Panc1 (cell line): ENCODE data around the gene CFAP97D1. TPM values are rescaled to one million over a fixed set of nuclear protein-coding genes. Genes with fewer than 3 reads are reported as not detected.

ENCODE experiments used
- ATAC-seq: fragments of 200-7000 bp; cut with Tn5 transposase; 2 replicates; pipeline ENCODE4 v1.9.1; 2020; ENCODE audit warnings: mild to moderate bottlenecking, moderate library complexity
- BruUV-seq: library from RNA; stranded (reverse); fragments of 400-500 nt; replicated peaks from 2 replicates; lab custom pipeline; 2021; lab: Mats Ljungman, UMichigan
- CTCF ChIA-PET: fragments of 300-600 bp; sonication (Branson Sonifier 250); formaldehyde crosslinking; loops from one replicate; lab custom pipeline; 2022; ENCODE audit warnings: antibody characterized with exemption; lab: Charles Lee
- POLR2A ChIA-PET: fragments of 300-600 bp; sonication (Branson Sonifier 250); formaldehyde crosslinking; loops from one replicate; lab custom pipeline; 2022; ENCODE audit warnings: antibody characterized with exemption; lab: Charles Lee
- DNase-seq: peaks from one replicate; pipeline ENCODE4 v3.0.0-alpha.2; 2010; ENCODE audit warnings: low read depth, low spot score
- H3K27ac ChIP-seq: 2 replicates; pipeline ENCODE4 v1.5.1; 2011; ENCODE audit warnings: mild to moderate bottlenecking, low read length, inconsistent platforms
- H3K27me3 ChIP-seq: fragments of 200-500 bp; sonication (Bioruptor generic); 2 replicates; pipeline ENCODE4 v1.6.0; 2014; ENCODE audit warnings: low read length, inconsistent platforms; ENCODE audit not compliant: control insufficient read depth, insufficient read depth
- H3K36me3 ChIP-seq: fragments of 200-500 bp; sonication (Bioruptor generic); 2 replicates; pipeline ENCODE4 v1.5.1; 2014; ENCODE audit warnings: inconsistent platforms, mild to moderate bottlenecking, low read length, moderate library complexity; ENCODE audit not compliant: control insufficient read depth, insufficient read depth
- H3K4me1 ChIP-seq: 2 replicates; pipeline ENCODE4 v1.5.1; 2011; ENCODE audit warnings: inconsistent platforms, mild to moderate bottlenecking, low read length, moderate library complexity; ENCODE audit not compliant: control insufficient read depth, insufficient read depth
- H3K4me3 ChIP-seq, 2 experiments: 2 replicates each; pipeline ENCODE4 v1.5.1; 2011 to 2012; ENCODE audit warnings: low read depth in 2 of 2, low read length in 2 of 2, mild to moderate bottlenecking in 2 of 2, inconsistent platforms in 1 of 2, moderate library complexity in 1 of 2
- H3K9me3 ChIP-seq: fragments of 200-500 bp; sonication (Bioruptor generic); 2 replicates; pipeline ENCODE4 v1.5.1; 2014; ENCODE audit warnings: low read depth, mild to moderate bottlenecking, inconsistent platforms, low read length, moderate library complexity; ENCODE audit not compliant: control insufficient read depth, insufficient read depth
- POLR2AphosphoS5 ChIP-seq: IDR thresholded peaks from 2 replicates; pipeline ENCODE4 v1.6.1; 2012; ENCODE audit warnings: mild to moderate bottlenecking, low read depth, low read length, moderate library complexity
- SIN3A ChIP-seq: IDR thresholded peaks from 2 replicates; pipeline ENCODE4 v1.6.1; 2012; ENCODE audit warnings: low read depth, mild to moderate bottlenecking, low read length, moderate library complexity, borderline replicate concordance; ENCODE audit not compliant: insufficient read depth
- TCF7L2 ChIP-seq: IDR thresholded peaks from 2 replicates; pipeline ENCODE4 v1.6.1; 2011; ENCODE audit warnings: mild to moderate bottlenecking, low read depth, low read length, inconsistent platforms
- in situ Hi-C: cut with HindIII; loops from 2 replicates; pipeline ENCODE4 v1.10.0; 2016; ENCODE audit warnings: low sequenced_read_pairs, low pct_unique_long_range_greater_than_20kb
- intact Hi-C: fragments of 100-400 bp; cut with micrococcal nuclease; formaldehyde crosslinking; loops from one replicate; pipeline ENCODE4 v1.10.0; 2022; ENCODE audit not compliant: unreplicated experiment
- total RNA-seq: library from RNA; stranded (reverse); gene quantifications from one replicate; pipeline ENCODE4 v1.2.1, GENCODE V29; 2021; ENCODE audit not compliant: unreplicated experiment
- TF ChIP-seq, protein P1 (sequence below): fragments of 450-650 bp; IDR thresholded peaks from 2 replicates; pipeline ENCODE4 v1.5.1; 2017; ENCODE audit warnings: mild to moderate bottlenecking
- TF ChIP-seq, protein P2 (sequence below), 2 experiments: IDR thresholded peaks; 2 replicates each; pipeline ENCODE4 v1.6.1; 2011 to 2012; ENCODE audit warnings: low read depth in 2 of 2, control low read depth in 1 of 2, low read length in 1 of 2, mild to moderate bottlenecking in 1 of 2, moderate library complexity in 1 of 2; ENCODE audit not compliant: insufficient read depth in 1 of 2

The CFAP97D1 gene
- total RNA-seq, 1 experiment from 2014 or later = not detected

DNA sequence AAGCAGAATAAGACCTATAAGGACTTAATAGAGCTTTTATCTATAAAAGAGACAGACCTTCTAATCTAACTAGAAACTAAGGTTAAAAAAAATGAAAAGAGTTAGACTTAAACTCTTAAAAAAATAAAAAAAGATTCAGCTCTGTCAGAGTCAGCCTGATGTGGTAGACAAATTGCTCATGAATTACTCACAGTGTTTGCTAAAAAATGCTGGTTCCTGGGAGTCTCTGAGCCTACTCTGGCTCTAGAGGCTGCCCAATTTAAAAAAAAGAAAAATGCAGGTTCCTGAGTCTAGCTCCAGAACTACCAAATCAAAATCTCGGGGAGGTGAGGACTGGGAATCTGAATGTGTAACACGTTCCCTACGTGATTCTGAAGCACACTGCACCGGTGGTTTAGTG lies 39.7 kb upstream of the CFAP97D1 start:
- DNase-seq (no peak), ATAC-seq (no peak)
- H3K4me3 ChIP-seq = no peak overlapping the region
- TF ChIP-seq TCF7L2 = no peak
- TF ChIP-seq SIN3A = no peak
- TF ChIP-seq, protein P1, sequence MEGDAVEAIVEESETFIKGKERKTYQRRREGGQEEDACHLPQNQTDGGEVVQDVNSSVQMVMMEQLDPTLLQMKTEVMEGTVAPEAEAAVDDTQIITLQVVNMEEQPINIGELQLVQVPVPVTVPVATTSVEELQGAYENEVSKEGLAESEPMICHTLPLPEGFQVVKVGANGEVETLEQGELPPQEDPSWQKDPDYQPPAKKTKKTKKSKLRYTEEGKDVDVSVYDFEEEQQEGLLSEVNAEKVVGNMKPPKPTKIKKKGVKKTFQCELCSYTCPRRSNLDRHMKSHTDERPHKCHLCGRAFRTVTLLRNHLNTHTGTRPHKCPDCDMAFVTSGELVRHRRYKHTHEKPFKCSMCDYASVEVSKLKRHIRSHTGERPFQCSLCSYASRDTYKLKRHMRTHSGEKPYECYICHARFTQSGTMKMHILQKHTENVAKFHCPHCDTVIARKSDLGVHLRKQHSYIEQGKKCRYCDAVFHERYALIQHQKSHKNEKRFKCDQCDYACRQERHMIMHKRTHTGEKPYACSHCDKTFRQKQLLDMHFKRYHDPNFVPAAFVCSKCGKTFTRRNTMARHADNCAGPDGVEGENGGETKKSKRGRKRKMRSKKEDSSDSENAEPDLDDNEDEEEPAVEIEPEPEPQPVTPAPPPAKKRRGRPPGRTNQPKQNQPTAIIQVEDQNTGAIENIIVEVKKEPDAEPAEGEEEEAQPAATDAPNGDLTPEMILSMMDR = no peak
- no peak for TF ChIP-seq POLR2AphosphoS5
- TF ChIP-seq, protein P2, sequence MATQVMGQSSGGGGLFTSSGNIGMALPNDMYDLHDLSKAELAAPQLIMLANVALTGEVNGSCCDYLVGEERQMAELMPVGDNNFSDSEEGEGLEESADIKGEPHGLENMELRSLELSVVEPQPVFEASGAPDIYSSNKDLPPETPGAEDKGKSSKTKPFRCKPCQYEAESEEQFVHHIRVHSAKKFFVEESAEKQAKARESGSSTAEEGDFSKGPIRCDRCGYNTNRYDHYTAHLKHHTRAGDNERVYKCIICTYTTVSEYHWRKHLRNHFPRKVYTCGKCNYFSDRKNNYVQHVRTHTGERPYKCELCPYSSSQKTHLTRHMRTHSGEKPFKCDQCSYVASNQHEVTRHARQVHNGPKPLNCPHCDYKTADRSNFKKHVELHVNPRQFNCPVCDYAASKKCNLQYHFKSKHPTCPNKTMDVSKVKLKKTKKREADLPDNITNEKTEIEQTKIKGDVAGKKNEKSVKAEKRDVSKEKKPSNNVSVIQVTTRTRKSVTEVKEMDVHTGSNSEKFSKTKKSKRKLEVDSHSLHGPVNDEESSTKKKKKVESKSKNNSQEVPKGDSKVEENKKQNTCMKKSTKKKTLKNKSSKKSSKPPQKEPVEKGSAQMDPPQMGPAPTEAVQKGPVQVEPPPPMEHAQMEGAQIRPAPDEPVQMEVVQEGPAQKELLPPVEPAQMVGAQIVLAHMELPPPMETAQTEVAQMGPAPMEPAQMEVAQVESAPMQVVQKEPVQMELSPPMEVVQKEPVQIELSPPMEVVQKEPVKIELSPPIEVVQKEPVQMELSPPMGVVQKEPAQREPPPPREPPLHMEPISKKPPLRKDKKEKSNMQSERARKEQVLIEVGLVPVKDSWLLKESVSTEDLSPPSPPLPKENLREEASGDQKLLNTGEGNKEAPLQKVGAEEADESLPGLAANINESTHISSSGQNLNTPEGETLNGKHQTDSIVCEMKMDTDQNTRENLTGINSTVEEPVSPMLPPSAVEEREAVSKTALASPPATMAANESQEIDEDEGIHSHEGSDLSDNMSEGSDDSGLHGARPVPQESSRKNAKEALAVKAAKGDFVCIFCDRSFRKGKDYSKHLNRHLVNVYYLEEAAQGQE (IDR thresholded peaks at IDR 0.05; ENCODE audit: insufficient read depth in 1 of 2, low read depth in 2 of 2, low read length in 1 of 2) = no peak
- CTCF ChIA-PET = interaction anchor here (0.7 kb wide), 1 partner anchor 19 kb away, joined by 3 read pairs; no protein-coding TSS in a partner anchor
- no peaks in the 10 kb centered on the region for H3K36me3 ChIP-seq
- in situ Hi-C loops (no loop called here), intact Hi-C loops (no loop called here)
- POLR2A ChIA-PET = no interaction called here
- no peaks in the 10 kb centered on the region for H3K9me3 ChIP-seq
- H3K27me3 ChIP-seq = no peaks in the 10 kb centered on the region
- no peaks in the 10 kb centered on the region for H3K4me1 ChIP-seq
- H3K27ac ChIP-seq = no peak overlapping the region
- no TSS peak for BruUV-seq

DNA sequence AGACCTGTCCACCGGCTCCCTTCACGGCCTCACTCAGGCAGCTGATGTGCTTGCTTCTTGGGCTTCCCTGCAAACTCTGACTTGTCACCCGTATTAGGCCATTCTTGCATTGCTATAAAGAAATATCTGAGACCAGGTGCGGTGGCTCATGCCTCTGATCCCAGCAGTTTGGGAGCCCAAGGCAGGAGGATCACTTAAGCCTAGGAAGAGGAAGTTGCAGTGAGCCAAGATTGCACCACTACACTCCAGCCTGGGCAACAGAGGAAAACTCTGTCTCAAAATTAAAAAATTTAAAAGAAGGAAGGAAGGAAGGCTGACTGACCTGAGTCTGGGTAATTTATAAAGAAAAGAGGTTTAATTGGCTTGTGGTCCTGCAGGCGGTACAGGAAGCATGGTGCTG lies 38.6 kb upstream of the CFAP97D1 start:
- H3K4me1 ChIP-seq = no peaks in the 10 kb centered on the region
- CTCF ChIA-PET = no interaction called here
- no TSS peak for BruUV-seq
- no peak overlapping the region for H3K4me3 ChIP-seq
- ATAC-seq (no peak), DNase-seq (no peak)
- TF ChIP-seq, protein P2 (IDR thresholded peaks at IDR 0.05; ENCODE audit: insufficient read depth in 1 of 2, low read depth in 2 of 2, low read length in 1 of 2) = no peak
- TF ChIP-seq POLR2AphosphoS5 (no peak), SIN3A (no peak), TCF7L2 (no peak)
- TF ChIP-seq, protein P1 = no peak
- POLR2A ChIA-PET = no interaction called here
- no peaks in the 10 kb centered on the region; the same call in 1 of the 2 replicates for H3K27me3 ChIP-seq
- intact Hi-C loops (no loop called here), in situ Hi-C loops (no loop called here)
- H3K27ac ChIP-seq = no peak overlapping the region
- no peaks in the 10 kb centered on the region for H3K36me3 ChIP-seq
- no peaks in the 10 kb centered on the region for H3K9me3 ChIP-seq
